Natural killer cell treated with Interleukin-12 subunit alpha and Interleukin-12 subunit beta and Interleukin-15 and Interleukin-18, amount 100 ng/mL, for 72 hours (primary cell): Measurements from ENCODE around the gene MRPL39. TPM values are rescaled to one million over a fixed set of nuclear protein-coding genes. Genes with fewer than 3 reads are reported as not detected.
A peak's percentile ranks its signal among the peaks of the same experiment; 100 is the strongest.

Experiments
- ATAC-seq, 2 donors: fragments of 150-1000 bp; cut with Tn5 transposase in 1 of 2; sonication (Bioruptor Pico), chemical (Tn5 transposase) in 1 of 2; 2 replicates each; pipeline ENCODE4 v1.10.0; 2021
- DNase-seq: peaks from one replicate; pipeline ENCODE4 v3.0.0; 2022; ENCODE audit warnings: low spot score
- H3K27ac Mint-ChIP-seq, 2 donors: 1 replicate in 1 of 2; 2 replicates in 1 of 2; pipeline ENCODE4 v1.8.0; 2022; ENCODE audit warnings: mixed read lengths in 2 of 2, mild to moderate bottlenecking in 1 of 2, moderate library complexity in 1 of 2
- H3K27me3 Mint-ChIP-seq, 2 donors: 1 replicate in 1 of 2; 2 replicates in 1 of 2; pipeline ENCODE4 v1.8.0; 2022; ENCODE audit warnings: mixed read lengths in 2 of 2
- H3K36me3 Mint-ChIP-seq: one replicate; pipeline ENCODE4 v1.8.0; 2022; ENCODE audit warnings: mixed read lengths
- H3K4me1 Mint-ChIP-seq, 2 donors: 1 replicate in 1 of 2; 2 replicates in 1 of 2; pipeline ENCODE4 v1.8.0; 2022; ENCODE audit warnings: low read depth in 2 of 2, mixed read lengths in 2 of 2, mild to moderate bottlenecking in 1 of 2
- H3K4me3 Mint-ChIP-seq: one replicate; pipeline ENCODE4 v1.8.0; 2022; ENCODE audit warnings: mixed read lengths
- H3K9me3 Mint-ChIP-seq: 2 replicates; pipeline ENCODE4 v1.8.0; 2022; ENCODE audit warnings: mixed read lengths
- total RNA-seq, 2 donors: library from RNA; stranded (reverse); gene quantifications; one replicate each; pipeline ENCODE4 v1.2.3, GENCODE V29; 2022

The MRPL39 gene
- total RNA-seq, 2 donors from 2014 or later, result 40.6 to 46.1 TPM

DNA sequence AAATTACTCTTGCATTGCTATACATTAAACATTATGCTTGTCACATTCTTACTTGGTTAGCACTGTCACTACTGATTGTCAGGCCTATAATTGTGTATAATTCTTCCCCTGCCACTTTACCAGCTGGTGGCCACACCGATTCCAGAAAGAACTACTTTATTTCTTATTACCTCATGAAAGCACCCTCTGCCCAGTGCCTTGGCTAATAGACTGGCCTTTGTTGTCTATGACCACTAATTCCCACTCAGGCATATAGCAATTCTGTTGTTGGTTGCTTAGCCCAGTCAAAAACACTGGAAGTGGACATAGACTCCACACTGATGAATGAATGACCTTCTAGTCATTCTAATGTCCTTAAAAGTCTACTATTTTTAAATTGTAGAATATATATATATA, 35.6 kb downstream of the MRPL39 start:
- Mint-ChIP-seq H3K36me3 (peaks cover 71% of the 10 kb centered on the region), H3K9me3 (no peaks in the 10 kb centered on the region), H3K27me3 (no peaks in the 10 kb centered on the region), H3K4me1 (peaks cover 61 to 77% of the 10 kb centered on the region in 2 donors), H3K4me3 (peak overlapping the region; percentile 89), H3K27ac (peak overlapping the region; percentile 87 to 94)
- ATAC-seq (no peak), DNase-seq (no peak)

DNA sequence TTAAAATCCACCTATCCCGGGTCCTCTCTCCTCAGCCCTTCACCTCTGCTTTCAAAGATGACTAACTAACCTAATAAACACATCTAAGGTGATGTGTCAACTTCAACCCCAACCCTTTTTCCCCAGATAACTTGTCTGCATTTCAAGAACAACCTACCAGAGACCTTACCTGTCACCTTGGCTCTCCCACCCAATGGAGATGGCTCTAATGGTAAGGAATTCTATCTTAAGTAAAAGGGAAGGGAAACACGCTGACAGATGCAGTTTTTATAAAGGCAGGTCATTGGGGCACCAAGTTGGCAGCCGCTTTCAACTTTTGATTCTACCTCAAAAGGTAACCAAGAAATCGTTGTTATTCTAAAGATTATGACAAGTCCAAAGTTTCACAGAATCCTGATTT, 37.6 kb downstream of the MRPL39 start:
- peaks cover 77% of the 10 kb centered on the region for H3K36me3 Mint-ChIP-seq
- no peaks in the 10 kb centered on the region for H3K27me3 Mint-ChIP-seq
- H3K27ac Mint-ChIP-seq, result peak overlapping the region; percentile 87 to 88
- H3K4me3 Mint-ChIP-seq, result peak overlapping the region; percentile 89
- H3K9me3 Mint-ChIP-seq, result no peaks in the 10 kb centered on the region
- DNase-seq (no peak), ATAC-seq (no peak)
- H3K4me1 Mint-ChIP-seq, result peaks cover 56 to 80% of the 10 kb centered on the region in 2 donors

DNA sequence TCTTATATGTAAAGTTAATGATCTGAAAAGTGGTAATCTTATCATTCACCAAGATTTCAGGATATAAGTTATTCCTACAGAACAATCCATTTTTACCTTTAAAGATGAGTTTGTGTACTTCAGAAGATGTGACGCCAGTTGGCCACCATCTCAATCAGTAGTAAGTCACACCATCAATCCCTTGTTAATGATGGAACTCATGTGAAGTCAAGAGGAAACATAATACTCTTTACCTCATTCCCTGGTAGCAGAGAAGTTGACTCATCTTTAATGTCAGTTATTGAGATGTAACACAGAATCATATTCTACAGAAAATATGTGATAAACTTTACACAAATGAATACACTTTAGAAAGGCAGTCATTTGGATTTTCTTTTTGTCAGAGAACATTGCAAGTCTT, 38.2 kb downstream of the MRPL39 start:
- Mint-ChIP-seq H3K9me3 (no peaks in the 10 kb centered on the region), H3K4me1 (peaks cover 61 to 86% of the 10 kb centered on the region in 2 donors), H3K27ac (peak overlapping the region; percentile 87 to 88), H3K4me3 (peak overlapping the region; percentile 89), H3K27me3 (no peaks in the 10 kb centered on the region), H3K36me3 (peaks cover 82% of the 10 kb centered on the region)
- ATAC-seq, result no peak
- no peak for DNase-seq

DNA sequence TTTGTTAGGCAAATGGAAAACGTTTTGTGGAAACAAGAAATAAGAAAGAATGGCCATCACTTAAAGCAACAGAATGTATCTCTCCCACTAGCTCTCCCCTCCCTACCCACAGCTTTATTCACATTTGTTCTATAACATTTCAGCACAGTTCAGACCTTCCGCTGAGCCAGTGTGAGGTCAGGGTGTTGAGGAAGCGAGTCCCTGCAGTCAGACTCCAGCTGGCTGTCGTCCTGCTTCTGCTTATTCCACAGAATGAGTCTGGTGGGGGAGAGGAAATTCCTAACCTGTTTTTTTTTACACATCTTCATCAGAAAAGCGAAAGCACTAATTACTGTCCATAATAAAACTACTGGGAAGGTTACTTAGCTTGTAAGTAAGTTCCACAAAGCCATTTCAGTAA, 39.0 kb downstream of the MRPL39 start:
- Mint-ChIP-seq H3K9me3 (no peaks in the 10 kb centered on the region), H3K27me3 (no peaks in the 10 kb centered on the region), H3K36me3 (peaks cover 84% of the 10 kb centered on the region), H3K27ac (peak overlapping the region; percentile 87 to 98), H3K4me1 (peaks cover 60 to 86% of the 10 kb centered on the region in 2 donors), H3K4me3 (peak overlapping the region; percentile 89)
- DNase-seq, result no peak
- no peak for ATAC-seq

DNA sequence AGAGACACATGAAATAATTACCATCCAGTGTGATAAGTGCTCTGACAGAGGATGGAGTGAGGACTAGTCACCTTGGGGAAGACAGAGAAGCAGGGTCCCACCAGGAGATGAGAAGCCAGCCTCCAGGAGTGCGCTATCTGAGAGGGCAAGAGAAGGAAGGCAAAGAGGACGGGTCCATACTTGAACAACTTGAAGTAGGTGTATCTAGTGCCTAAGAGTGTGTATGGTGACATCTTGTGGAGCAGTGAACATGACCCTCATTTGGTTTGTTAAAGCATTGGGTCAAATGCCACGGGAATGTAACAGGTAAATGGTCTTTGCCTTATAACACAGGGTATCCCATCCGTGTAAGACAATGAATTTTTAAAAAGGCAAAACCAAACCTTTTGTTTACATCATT, 39.8 kb downstream of the MRPL39 start:
- no peaks in the 10 kb centered on the region for H3K27me3 Mint-ChIP-seq
- peak in 1 of 2 donors; percentile 8 for ATAC-seq
- H3K4me3 Mint-ChIP-seq, result peak overlapping the region; percentile 89
- DNase-seq, result no peak
- H3K27ac Mint-ChIP-seq, result peak overlapping the region; percentile 87 to 98
- peaks cover 54 to 85% of the 10 kb centered on the region in 2 donors for H3K4me1 Mint-ChIP-seq
- H3K9me3 Mint-ChIP-seq, result no peaks in the 10 kb centered on the region
- peaks cover 86% of the 10 kb centered on the region for H3K36me3 Mint-ChIP-seq

DNA sequence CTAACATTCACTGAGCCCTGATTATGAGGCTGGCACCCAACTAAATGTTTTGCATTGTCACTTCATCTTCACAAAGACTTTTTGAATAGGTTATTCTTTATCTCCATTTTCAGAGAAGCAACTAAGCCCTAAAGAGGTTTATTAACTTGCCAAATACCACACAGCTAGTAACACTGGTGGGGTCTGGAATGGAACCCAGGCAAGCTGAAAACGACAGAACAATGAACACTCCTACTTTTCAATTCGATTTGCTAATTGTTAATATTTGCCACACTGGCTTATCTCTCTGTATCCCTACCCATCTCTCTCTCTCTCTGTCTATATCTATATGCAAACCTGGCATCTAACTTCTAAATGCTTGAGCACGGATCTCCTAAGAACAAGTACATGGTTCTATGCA, 40.6 kb downstream of the MRPL39 start:
- Mint-ChIP-seq H3K9me3 (no peaks in the 10 kb centered on the region), H3K4me3 (peak overlapping the region; percentile 89), H3K27ac (peak overlapping the region; percentile 87 to 98), H3K4me1 (peaks cover 51 to 84% of the 10 kb centered on the region in 2 donors), H3K27me3 (no peaks in the 10 kb centered on the region), H3K36me3 (peaks cover 82% of the 10 kb centered on the region)
- DNase-seq (no peak), ATAC-seq (no peak)

DNA sequence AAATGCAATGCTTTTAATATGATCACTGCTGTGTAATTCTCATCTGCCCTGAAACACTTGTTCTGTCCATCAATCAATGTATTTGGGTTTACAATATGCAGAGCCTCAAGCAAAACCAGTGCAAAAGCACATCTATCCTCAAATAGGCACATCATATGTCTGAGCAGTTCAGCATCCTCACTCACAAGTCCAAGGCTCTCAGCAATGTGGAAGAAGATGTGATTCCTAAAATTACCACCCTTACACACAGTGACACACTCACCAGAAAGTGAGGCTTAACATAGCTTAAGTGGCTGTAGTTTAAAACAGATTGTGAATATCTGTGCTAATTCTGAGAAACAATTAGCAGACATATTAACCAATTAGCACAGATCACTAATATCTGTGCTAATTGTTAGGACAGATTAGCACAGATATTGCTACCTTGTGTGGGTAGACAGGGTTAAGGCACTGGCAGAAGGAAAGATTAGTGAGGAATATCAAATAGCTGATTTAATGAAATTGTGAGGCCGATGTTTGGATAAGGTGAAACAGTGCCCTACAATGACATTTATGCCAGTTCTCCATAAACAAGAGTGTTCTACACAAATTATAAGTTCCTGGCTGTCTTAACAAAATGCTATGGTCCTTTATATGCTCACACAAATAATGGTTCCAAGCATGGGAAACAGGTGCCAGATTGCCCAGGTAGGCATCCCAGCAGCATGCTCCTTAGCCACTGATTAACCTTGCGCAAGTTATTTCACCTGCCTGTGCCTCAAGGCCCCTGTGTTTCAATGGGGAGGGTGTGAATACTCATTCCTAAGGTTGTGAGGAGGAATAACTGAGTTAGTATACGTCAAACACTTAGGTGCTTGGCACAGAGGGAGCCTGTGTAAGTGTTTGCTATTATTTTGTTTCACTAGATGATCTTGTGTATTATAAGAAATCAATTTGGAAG, 41.7 kb downstream of the MRPL39 start:
- Mint-ChIP-seq H3K4me3 (peak overlapping the region; percentile 89), H3K4me1 (peaks cover 49 to 88% of the 10 kb centered on the region in 2 donors), H3K9me3 (no peaks in the 10 kb centered on the region), H3K27me3 (no peaks in the 10 kb centered on the region), H3K27ac (peak overlapping the region; percentile 87 to 98), H3K36me3 (peaks cover 71% of the 10 kb centered on the region)
- ATAC-seq, result no peak
- no peak for DNase-seq

DNA sequence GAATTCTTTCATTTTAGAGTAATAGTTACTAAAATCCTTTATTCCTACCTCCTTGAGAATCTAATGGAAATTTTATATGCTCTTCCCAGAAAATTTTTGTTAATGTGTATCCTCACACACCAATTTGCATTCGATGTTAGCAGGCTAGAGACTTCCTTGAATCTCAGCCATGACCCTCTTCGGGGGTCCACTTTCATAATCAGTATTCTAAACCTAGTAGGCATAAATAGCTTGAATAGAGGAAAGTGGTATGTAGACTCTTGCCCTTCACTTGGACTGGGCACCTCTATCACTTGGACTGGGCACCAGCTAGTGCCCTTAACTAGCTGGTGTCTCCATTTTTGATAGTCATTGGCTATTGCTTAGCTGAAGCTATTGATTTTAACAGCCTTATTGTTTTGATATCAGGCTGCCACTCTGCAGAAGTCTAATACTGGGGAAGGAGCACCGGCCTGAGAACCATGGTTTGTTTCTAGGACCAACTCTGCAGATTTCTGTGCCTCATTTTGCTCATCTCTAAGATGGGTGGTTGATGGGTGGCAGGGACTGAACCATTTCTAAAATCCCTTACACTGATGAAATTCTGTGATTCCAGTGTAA, 42.8 kb downstream of the MRPL39 start:
- no peak for ATAC-seq
- H3K4me3 Mint-ChIP-seq, result peak overlapping the region; percentile 89
- H3K27me3 Mint-ChIP-seq, result no peaks in the 10 kb centered on the region
- no peak for DNase-seq
- H3K4me1 Mint-ChIP-seq, result peaks cover 55 to 92% of the 10 kb centered on the region in 2 donors
- no peaks in the 10 kb centered on the region for H3K9me3 Mint-ChIP-seq
- peak overlapping the region; percentile 87 to 98 for H3K27ac Mint-ChIP-seq
- H3K36me3 Mint-ChIP-seq, result peaks cover 67% of the 10 kb centered on the region

DNA sequence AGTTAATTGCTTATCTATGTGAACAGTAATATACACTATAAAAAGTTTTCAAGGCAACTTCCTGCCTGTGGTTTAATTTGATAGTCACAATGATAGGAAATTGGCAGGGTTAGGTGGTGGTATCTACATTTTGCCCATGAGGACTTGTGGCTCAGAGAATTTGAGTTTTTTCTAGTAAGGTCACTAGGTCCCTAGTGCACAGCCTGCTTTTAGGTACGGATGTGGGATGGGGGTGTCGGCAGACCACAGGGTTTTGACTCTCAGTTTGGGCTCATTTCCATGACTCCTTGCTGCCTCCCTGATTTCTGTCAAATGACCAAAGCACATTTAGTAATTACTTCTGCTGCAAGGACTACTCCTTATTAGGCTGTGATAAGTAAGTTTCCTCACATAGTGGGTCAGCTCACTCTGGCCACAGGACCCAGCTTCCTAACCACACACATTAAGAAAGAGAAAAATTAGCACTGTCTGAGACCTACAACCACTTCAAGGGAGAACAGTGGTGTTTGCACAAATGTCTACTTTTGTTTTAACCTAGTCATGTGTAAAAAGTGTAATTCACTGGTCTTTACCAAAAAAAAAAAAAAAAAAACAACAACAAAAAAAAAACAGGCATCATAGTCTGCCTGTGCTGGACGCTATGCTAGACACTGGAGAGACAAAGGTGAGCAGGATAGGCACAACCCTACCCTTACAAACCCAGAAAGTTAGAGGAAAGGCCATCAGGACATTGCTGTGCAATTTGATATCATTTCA, 43.7 kb downstream of the MRPL39 start:
- Mint-ChIP-seq H3K36me3 (peaks cover 65% of the 10 kb centered on the region), H3K27me3 (no peaks in the 10 kb centered on the region), H3K4me3 (peak overlapping the region; percentile 89), H3K9me3 (no peaks in the 10 kb centered on the region), H3K4me1 (peaks cover 58 to 88% of the 10 kb centered on the region in 2 donors), H3K27ac (peak overlapping the region; percentile 87 to 98)
- peak; percentile 36 to 38 for ATAC-seq
- peak; percentile 74 for DNase-seq

DNA sequence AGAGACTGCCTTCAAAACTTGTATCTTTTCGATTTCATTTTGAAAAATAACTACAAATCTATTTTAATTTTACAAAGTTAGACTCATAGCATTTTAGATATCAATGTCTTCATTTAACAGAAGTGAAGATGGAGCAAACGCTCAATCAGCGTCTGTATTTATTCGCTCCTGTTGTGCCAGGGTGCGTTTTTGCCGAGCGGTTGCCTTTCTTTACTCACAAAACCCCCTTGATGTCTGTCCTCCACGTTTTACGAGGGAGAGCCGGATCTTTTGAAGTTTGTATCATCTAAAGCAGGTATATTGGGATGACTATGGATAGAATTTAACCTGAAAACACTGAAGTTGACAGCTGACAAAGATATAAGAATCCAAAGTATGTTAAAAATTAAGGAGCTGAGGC, 44.6 kb downstream of the MRPL39 start:
- Mint-ChIP-seq H3K27ac (peak overlapping the region; percentile 87 to 98), H3K27me3 (no peaks in the 10 kb centered on the region), H3K4me1 (peaks cover 51 to 81% of the 10 kb centered on the region in 2 donors), H3K4me3 (peak overlapping the region; percentile 89), H3K36me3 (peaks cover 56% of the 10 kb centered on the region), H3K9me3 (no peaks in the 10 kb centered on the region)
- DNase-seq (no peak), ATAC-seq (no peak)

DNA sequence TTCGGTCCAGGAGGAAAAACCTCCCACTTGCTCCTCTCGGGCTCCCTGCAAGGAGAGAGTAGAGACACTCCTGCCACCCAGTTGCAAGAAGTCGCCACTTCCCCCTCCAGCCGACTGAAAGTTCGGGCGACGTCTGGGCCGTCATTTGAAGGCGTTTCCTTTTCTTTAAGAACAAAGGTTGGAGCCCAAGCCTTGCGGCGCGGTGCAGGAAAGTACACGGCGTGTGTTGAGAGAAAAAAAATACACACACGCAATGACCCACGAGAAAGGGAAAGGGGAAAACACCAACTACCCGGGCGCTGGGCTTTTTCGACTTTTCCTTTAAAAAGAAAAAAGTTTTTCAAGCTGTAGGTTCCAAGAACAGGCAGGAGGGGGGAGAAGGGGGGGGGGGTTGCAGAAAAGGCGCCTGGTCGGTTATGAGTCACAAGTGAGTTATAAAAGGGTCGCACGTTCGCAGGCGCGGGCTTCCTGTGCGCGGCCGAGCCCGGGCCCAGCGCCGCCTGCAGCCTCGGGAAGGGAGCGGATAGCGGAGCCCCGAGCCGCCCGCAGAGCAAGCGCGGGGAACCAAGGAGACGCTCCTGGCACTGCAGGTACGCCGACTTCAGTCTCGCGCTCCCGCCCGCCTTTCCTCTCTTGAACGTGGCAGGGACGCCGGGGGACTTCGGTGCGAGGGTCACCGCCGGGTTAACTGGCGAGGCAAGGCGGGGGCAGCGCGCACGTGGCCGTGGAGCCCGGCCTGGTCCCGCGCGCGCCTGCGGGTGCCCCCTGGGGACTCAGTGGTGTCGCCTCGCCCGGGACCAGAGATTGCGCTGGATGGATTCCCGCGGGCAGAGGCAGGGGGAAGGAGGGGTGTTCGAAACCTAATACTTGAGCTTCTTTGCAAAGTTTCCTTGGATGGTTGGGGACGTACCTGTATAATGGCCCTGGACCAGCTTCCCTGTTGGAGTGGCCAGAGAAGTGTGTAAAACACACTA, 45.3 kb downstream of the MRPL39 start:
- ATAC-seq (peak; percentile 85 to 92), DNase-seq (peak; percentile 92)
- peak overlapping the region; percentile 89 for H3K4me3 Mint-ChIP-seq
- H3K4me1 Mint-ChIP-seq, result peaks cover 51 to 81% of the 10 kb centered on the region in 2 donors
- no peaks in the 10 kb centered on the region for H3K9me3 Mint-ChIP-seq
- H3K27ac Mint-ChIP-seq, result peak overlapping the region; percentile 87 to 98
- H3K27me3 Mint-ChIP-seq, result no peaks in the 10 kb centered on the region
- peaks cover 49% of the 10 kb centered on the region for H3K36me3 Mint-ChIP-seq

DNA sequence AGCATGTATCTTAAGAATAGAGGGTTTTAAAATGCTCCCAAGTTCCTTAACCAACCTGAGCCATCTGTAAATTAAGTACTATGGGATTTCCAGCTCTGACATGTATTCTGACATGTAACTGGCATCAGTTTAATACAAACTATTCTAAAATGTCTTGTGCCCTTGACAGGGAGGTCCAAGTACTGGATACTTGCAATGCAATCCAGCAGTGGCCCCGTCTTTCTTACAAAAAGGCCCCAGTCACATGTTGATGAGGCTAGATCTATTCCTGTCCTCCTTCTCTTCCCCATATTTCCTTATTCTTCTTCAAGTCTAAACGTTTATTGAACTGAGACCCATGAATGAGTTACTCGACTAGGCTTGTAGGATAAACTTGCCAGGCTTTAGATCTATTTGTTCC, 46.4 kb downstream of the MRPL39 start:
- Mint-ChIP-seq H3K27ac (peak overlapping the region; percentile 87 to 98), H3K4me3 (peak overlapping the region; percentile 89), H3K9me3 (no peaks in the 10 kb centered on the region), H3K4me1 (peaks cover 54 to 81% of the 10 kb centered on the region in 2 donors), H3K36me3 (peaks cover 40% of the 10 kb centered on the region), H3K27me3 (no peaks in the 10 kb centered on the region)
- DNase-seq (no peak), ATAC-seq (no peak)
